Omental fat pad (tissue), 4 donors: Measurements from ENCODE around the gene BICRA. TPM values are rescaled to one million over a fixed set of nuclear protein-coding genes. Genes with fewer than 3 reads are reported as not detected.

Experiments used
- ATAC-seq: fragments of 150-250 bp; one replicate; pipeline ENCODE4 v1.9.1; 2016; ENCODE audit warnings: mild to moderate bottlenecking, moderate library complexity; ENCODE audit not compliant: low FRiP score
- DNase-seq: peaks from one replicate; pipeline ENCODE4 v3.0.0-alpha.2; 2019; ENCODE audit warnings: low spot score
- small RNA-seq: library from RNA; depleted of rRNA; stranded (forward); fragments of <200 nt; gene quantifications from one replicate; pipeline ENCODE3, GENCODE V24; 2016
- total RNA-seq, 4 donors: library from RNA; depleted of rRNA; stranded (reverse); fragments of >200 nt; gene quantifications; one replicate each; pipeline ENCODE4 v1.1.0, GENCODE V29; 2016
- TF ChIP-seq, protein P1 (sequence below), 3 donors: fragments of 450-650 bp; IDR thresholded peaks; one replicate each; pipeline ENCODE4 v1.5.1; 2016 to 2017; ENCODE audit warnings: antibody characterized with exemption in 3 of 3, mild to moderate bottlenecking in 3 of 3, moderate library complexity in 2 of 3

BICRA gene
- total RNA-seq, 4 donors from 2014 or later: 3.2 to 20.3 (median 6.8) TPM

DNA sequence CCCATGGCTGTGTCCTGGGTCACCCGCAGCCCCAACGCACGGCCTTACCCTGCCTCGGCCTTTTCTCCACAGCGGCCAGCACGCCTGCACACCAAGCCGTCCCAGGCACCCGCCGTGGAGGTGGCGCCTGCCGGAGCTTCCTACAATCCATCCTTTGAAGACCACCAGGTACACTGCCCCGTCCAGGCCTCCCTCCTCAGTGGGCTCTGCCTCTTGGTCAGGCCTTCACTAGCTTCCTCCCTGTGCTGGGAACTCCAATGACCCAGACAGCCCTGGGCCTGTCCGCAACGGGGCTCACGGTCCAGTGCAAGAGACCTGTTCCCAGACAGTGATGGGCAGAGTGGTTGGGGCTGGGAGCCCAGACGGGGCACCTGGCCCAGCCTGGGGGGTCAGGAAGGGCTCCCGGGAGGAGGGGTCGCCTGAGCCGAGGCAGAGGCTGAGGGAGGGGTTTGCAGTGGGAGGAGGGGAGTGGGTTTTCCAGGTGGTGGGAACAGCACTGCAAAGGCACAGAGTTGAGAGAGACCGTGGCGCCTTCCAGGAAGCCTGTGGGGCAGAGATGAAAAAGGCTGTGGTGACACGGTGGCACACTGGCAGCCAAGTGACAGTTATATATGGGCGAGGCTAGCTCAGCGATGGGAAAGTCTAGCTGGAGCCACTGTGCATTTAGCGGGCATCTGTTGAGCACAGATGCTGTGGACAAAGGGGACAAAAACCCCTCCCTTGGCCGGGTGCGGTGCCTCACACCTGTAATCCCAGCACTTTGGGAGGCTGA, 143.7 kb downstream of the BICRA start:
- ATAC-seq (no peak), DNase-seq (no peak)
- TF ChIP-seq, protein P1, sequence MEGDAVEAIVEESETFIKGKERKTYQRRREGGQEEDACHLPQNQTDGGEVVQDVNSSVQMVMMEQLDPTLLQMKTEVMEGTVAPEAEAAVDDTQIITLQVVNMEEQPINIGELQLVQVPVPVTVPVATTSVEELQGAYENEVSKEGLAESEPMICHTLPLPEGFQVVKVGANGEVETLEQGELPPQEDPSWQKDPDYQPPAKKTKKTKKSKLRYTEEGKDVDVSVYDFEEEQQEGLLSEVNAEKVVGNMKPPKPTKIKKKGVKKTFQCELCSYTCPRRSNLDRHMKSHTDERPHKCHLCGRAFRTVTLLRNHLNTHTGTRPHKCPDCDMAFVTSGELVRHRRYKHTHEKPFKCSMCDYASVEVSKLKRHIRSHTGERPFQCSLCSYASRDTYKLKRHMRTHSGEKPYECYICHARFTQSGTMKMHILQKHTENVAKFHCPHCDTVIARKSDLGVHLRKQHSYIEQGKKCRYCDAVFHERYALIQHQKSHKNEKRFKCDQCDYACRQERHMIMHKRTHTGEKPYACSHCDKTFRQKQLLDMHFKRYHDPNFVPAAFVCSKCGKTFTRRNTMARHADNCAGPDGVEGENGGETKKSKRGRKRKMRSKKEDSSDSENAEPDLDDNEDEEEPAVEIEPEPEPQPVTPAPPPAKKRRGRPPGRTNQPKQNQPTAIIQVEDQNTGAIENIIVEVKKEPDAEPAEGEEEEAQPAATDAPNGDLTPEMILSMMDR (IDR thresholded peaks at IDR 0.05): no peak

Small RNAs within 50 kb of the gene (small RNA-seq; reads per million reads assigned to genes)
- not detected for gene RN7SL322P

Other genes with a start within 250 kb of the BICRA start
- gene MEIS3, start 189.6 kb upstream of the BICRA start, total RNA-seq: 10 to 100 TPM in 2 of 4 donors, 1 to 10 TPM in 2; 7.3 to 17.2 (median 11.6) TPM
- gene SLC8A2, start 137.2 kb upstream of the BICRA start, total RNA-seq: 1 to 10 TPM in 1 of 4 donors, under 1 TPM in 2, not detected in 1; 0.19 to 1.4 (median 0.47) TPM
- gene KPTN, start 124.9 kb upstream of the BICRA start, total RNA-seq: 1 to 10 TPM; 4.4 to 7.6 (median 5.5) TPM
- gene NAPA, start 94.1 kb upstream of the BICRA start, total RNA-seq: 10 to 100 TPM; 77.5 to 83.6 (median 81.0) TPM
- 1 to 10 TPM in 1 of 4 donors, under 1 TPM in 3; 0.37 to 1.2 (median 0.46) TPM for gene ZNF541, start 36.0 kb upstream of the BICRA start, total RNA-seq
- gene EHD2, start 104.3 kb downstream of the BICRA start, total RNA-seq: 100 to 1,000 TPM in 3 of 4 donors, 10 to 100 TPM in 1; 93.5 to 184 (median 124) TPM
- gene NOP53, start 136.4 kb downstream of the BICRA start, total RNA-seq: 100 to 1,000 TPM; 212 to 267 (median 232) TPM
- gene SELENOW, start 169.6 kb downstream of the BICRA start, total RNA-seq: 100 to 1,000 TPM; 198 to 420 (median 334) TPM
- not detected for gene TPRX1, start 195.4 kb downstream of the BICRA start, total RNA-seq
- not detected for gene CRX, start 212.8 kb downstream of the BICRA start, total RNA-seq